BLaER1 treated with 17β-estradiol and CSF1 and Interleukin-3, amounts not matched to agents 10 nM and 100 nM (cell line): ENCODE data around the gene PPP1R14C.
"Not testable (repeated sequence)": the region's sequence is repeated elsewhere in the genome, so short reads cannot be mapped to it uniquely, and the experiment has no call there.

Experiments used
- H3K27ac ChIP-seq, 11 experiments: shearing (Covaris generic); formaldehyde crosslinking; 2 replicates each; pipeline ENCODE4 v1.8.1; 2022
- H3K27me3 ChIP-seq, 11 experiments: shearing (Covaris generic); formaldehyde crosslinking; 2 replicates each; pipeline ENCODE4 v1.8.1; 2022
- H3K36me3 ChIP-seq, 11 experiments: shearing (Covaris generic); formaldehyde crosslinking; 2 replicates each; pipeline ENCODE4 v1.8.1; 2022
- H3K4me1 ChIP-seq, 10 experiments: shearing (Covaris generic); formaldehyde crosslinking; 2 replicates each; pipeline ENCODE4 v1.8.1; 2022
- H3K4me2 ChIP-seq, 11 experiments: shearing (Covaris generic); formaldehyde crosslinking; 2 replicates each; pipeline ENCODE4 v1.8.1; 2022
- H3K4me3 ChIP-seq, 10 experiments: shearing (Covaris generic); formaldehyde crosslinking; 2 replicates each; pipeline ENCODE4 v1.8.1; 2022
- H3K9ac ChIP-seq, 11 experiments: shearing (Covaris generic); formaldehyde crosslinking; 2 replicates each; pipeline ENCODE4 v1.8.1; 2022
- H3K9me3 ChIP-seq, 11 experiments: shearing (Covaris generic); formaldehyde crosslinking; replicated peaks in 1 of 11; 2 replicates each; pipeline ENCODE4 v1.8.1; 2022
- H4K20me1 ChIP-seq, 11 experiments: shearing (Covaris generic); formaldehyde crosslinking; 2 replicates each; pipeline ENCODE4 v1.8.1; 2022
- Cebpa-rat ChIP-seq, 11 experiments: shearing (Covaris generic); IDR thresholded peaks; 2 replicates each; pipeline ENCODE4 v1.8.1; 2022

The PPP1R14C gene

DNA sequence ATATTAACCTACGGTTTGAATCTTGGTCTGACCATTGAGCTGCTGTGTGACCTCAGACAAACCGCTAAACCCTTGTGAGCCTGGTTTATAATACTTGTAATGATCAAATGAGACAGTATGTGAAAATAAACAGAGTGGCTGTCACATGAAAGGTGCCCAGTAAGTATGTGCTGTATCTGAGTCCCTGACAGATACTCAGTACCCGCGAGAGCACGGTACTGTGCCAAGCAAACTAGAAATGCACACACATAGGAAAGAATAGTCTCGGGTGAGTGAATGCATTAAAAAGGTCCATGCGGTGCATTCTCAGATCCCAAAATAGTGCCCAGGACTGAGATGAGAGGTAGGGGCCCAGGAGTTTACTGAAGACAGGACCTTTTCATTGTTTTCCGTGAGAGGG is 93.3 kb downstream of the PPP1R14C start:
- H3K4me3 ChIP-seq, result no peak overlapping the region
- H3K27ac ChIP-seq, result no peak overlapping the region
- peaks cover 13 to 69% (median 59%) of the 10 kb centered on the region in 11 experiments for H3K9me3 ChIP-seq
- peaks cover 28 to 55% (median 49%) of the 10 kb centered on the region in 10 experiments for H3K4me1 ChIP-seq
- no peak overlapping the region for H3K9ac ChIP-seq
- peaks cover 0 to 8% (median 0%) of the 10 kb centered on the region in 11 experiments; a peak in 5 of 22 replicates for H3K36me3 ChIP-seq
- H4K20me1 ChIP-seq, result no peaks in the 10 kb centered on the region
- H3K4me2 ChIP-seq, result peak overlapping the region in 9 of 11 experiments; percentile 72 to 95 (median 87); a peak in 18 of 22 replicates
- no peak for TF ChIP-seq Cebpa-rat (IDR thresholded peaks at IDR 0.05)
- peaks cover 0 to 39% (median 0%) of the 10 kb centered on the region in 11 experiments; a peak in 5 of 22 replicates for H3K27me3 ChIP-seq

DNA sequence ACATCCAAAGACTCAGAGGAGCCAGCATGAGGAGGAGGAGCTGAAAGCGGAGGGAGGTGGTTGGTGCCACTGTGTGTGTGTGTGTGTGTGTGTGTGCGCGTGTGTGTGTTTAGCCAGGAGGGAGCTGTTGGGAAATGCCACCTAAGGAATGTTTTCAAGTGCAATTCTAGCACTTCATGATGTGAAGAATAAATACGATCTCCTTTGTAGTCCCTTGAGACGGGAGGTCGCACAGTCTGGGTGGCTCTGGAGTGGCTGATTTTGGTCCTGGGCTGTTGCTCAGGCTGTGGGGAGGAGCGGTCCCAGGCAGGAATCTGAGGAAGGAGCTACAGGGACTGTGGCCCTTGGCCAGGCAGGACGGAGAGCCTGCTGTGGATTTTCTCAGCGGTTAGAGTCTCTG is 93.7 kb downstream of the PPP1R14C start:
- TF ChIP-seq Cebpa-rat (IDR thresholded peaks at IDR 0.05), result no peak
- no peaks in the 10 kb centered on the region for H4K20me1 ChIP-seq
- H3K27ac ChIP-seq, result no peak overlapping the region; a peak in 1 of 22 replicates
- peak overlapping the region in 9 of 11 experiments; percentile 72 to 95 (median 87); a peak in 19 of 22 replicates for H3K4me2 ChIP-seq
- H3K9ac ChIP-seq, result no peak overlapping the region
- H3K4me1 ChIP-seq, result peaks cover 28 to 55% (median 49%) of the 10 kb centered on the region in 10 experiments
- peaks cover 0 to 8% (median 0%) of the 10 kb centered on the region in 11 experiments; a peak in 5 of 22 replicates for H3K36me3 ChIP-seq
- H3K9me3 ChIP-seq, result peaks cover 13 to 65% (median 56%) of the 10 kb centered on the region in 11 experiments
- H3K4me3 ChIP-seq, result no peak overlapping the region
- peaks cover 0 to 41% (median 0%) of the 10 kb centered on the region in 11 experiments; a peak in 5 of 22 replicates for H3K27me3 ChIP-seq

- no peak for TF ChIP-seq Cebpa-rat (IDR thresholded peaks at IDR 0.05)
- Histone ChIP-seq H3K36me3 (peaks cover 0 to 8% (median 0%) of the 10 kb centered on the region in 11 experiments; a peak in 5 of 22 replicates), H3K4me3 (peak overlapping the region in 2 of 10 experiments; percentile 15 to 37; a peak in 2 of 20 replicates), H3K4me2 (peak overlapping the region; percentile 72 to 95 (median 86)), H3K4me1 (peaks cover 28 to 56% (median 51%) of the 10 kb centered on the region in 10 experiments), H3K9me3 (peaks cover 13 to 57% (median 46%) of the 10 kb centered on the region in 11 experiments), H4K20me1 (no peaks in the 10 kb centered on the region), H3K9ac (peak overlapping the region in 6 of 11 experiments; percentile 47 to 65 (median 58); a peak in 8 of 22 replicates), H3K27me3 (peaks cover 0 to 49% (median 0%) of the 10 kb centered on the region in 11 experiments; a peak in 5 of 22 replicates), H3K27ac (peak overlapping the region in 9 of 11 experiments; percentile 63 to 81 (median 75); a peak in 16 of 22 replicates)
These were observed 94.8 kb downstream of the PPP1R14C start for GRCh38 chr6:150237626-150238025.

DNA sequence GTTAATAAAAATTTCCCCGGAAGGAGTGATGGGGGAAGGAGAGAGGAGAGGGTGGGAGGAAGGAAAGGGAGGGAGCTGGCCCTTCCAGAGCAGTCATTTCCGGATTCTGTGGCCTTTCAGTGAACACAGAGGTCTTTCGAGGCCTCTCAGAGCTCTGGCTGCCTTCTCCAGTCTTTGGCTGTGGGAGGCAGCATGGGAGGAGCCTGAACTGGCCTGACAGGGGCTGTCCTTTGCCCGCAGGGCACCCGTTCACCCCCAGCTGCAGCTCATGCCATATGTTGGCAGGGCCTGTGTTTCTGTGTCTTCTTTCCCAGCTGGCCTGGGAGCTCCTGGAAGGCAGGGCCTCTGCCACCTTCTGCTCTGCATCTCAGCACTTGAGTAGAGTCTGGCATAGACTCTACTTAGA is 95.5 kb downstream of the PPP1R14C start:
- H3K27ac ChIP-seq, result peak overlapping the region in 10 of 11 experiments; percentile 56 to 81 (median 75); a peak in 20 of 22 replicates

DNA sequence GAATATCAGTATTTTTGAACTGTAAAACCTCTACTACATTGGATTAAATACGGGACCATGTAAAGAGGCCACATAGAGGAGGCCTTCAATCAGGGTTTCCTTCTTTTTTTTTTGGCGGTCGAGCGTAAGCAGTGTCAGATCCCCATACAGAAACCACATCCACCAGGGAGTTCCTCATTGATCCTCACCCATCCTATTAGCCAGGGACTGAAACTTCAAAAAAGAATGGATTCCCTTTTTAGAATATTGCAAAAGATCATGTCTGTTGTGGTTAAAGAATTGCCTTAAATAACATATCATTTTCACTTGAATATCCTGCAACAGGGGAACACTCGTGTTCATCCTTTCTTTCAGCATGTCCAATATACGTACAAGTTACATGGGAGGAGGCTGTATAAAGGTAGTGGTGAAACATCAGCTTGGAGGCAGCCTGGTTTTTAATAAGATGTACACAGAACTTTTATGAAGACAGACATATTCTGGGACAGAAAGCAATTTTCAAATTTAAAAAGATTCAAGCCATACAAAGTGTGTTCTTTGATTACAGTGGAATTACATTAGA is 96.1 kb downstream of the PPP1R14C start:
- Histone ChIP-seq H3K4me2 (peak overlapping the region; percentile 72 to 95 (median 86)), H3K27me3 (peaks cover 0 to 53% (median 0%) of the 10 kb centered on the region in 11 experiments; a peak in 5 of 22 replicates), H3K4me3 (peak overlapping the region in 3 of 10 experiments; percentile 3 to 37 (median 3); a peak in 4 of 20 replicates), H3K9ac (peak overlapping the region in 10 of 11 experiments; percentile 8 to 65 (median 59); a peak in 16 of 22 replicates), H3K4me1 (peaks cover 28 to 56% (median 51%) of the 10 kb centered on the region in 10 experiments), H3K36me3 (peaks cover 0 to 4% (median 0%) of the 10 kb centered on the region in 11 experiments; a peak in 4 of 22 replicates), H3K9me3 (peaks cover 13 to 44% (median 34%) of the 10 kb centered on the region in 11 experiments), H3K27ac (peak overlapping the region in 10 of 11 experiments; percentile 56 to 81 (median 75); a peak in 20 of 22 replicates), H4K20me1 (no peaks in the 10 kb centered on the region)
- peak in 8 of 11 experiments; percentile 12 to 87 (median 48); a peak in 11 of 22 replicates for TF ChIP-seq Cebpa-rat (IDR thresholded peaks at IDR 0.05)

More for the DNA sequence above, 95.5 kb downstream of the PPP1R14C start:
- Histone ChIP-seq H3K9ac (peak overlapping the region in 10 of 11 experiments; percentile 8 to 65 (median 59); a peak in 17 of 22 replicates), H4K20me1 (no peaks in the 10 kb centered on the region), H3K36me3 (peaks cover 0 to 8% (median 0%) of the 10 kb centered on the region in 11 experiments; a peak in 5 of 22 replicates), H3K9me3 (peaks cover 13 to 50% (median 40%) of the 10 kb centered on the region in 11 experiments), H3K4me1 (peaks cover 28 to 56% (median 51%) of the 10 kb centered on the region in 10 experiments), H3K4me2 (peak overlapping the region; percentile 72 to 95 (median 86)), H3K27me3 (peaks cover 0 to 49% (median 0%) of the 10 kb centered on the region in 11 experiments; a peak in 5 of 22 replicates), H3K4me3 (peak overlapping the region in 5 of 10 experiments; percentile 3 to 37 (median 24); a peak in 4 of 20 replicates)
- TF ChIP-seq Cebpa-rat (IDR thresholded peaks at IDR 0.05), result no peak

DNA sequence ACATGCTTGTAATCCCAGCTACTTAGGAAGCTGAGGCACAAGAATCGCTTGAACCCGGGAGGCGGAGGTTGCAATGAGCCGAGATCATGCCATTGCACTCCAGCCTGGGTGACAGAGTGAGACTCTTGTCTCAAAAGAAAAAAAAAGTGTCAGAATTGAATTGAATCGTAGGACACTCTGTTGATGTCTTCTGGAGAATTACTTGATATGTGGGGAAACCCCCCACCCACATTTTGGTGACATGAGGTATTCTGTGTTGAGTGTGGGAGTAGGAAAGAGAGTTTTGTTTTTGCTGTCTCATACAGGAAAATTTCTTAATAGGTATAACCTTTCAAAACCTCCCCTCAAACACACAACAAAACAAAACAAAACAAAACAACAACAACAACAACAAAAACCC is 98.9 kb downstream of the PPP1R14C start:
- H3K4me3 ChIP-seq, H4K20me1 ChIP-seq, H3K27ac ChIP-seq, H3K36me3 ChIP-seq, H3K9ac ChIP-seq: not testable (repeated sequence)
- Histone ChIP-seq H3K4me1 (peaks cover 24 to 38% (median 33%) of the 10 kb centered on the region in 10 experiments), H3K27me3 (peaks cover 0 to 45% (median 0%) of the 10 kb centered on the region in 11 experiments; a peak in 5 of 22 replicates), H3K4me2 (0 out of 22 replicates have a peak overlapping the region, but pooled peaks of 1 of the 11 experiments have one; percentile 10), H3K9me3 (peaks cover 7 to 19% (median 13%) of the 10 kb centered on the region in 11 experiments; a peak in 21 of 22 replicates)

GRCh38 chr6:150243620-150244314 is 100.9 kb downstream of the PPP1R14C start:
- Histone ChIP-seq H3K9me3 (peaks cover 20 to 33% (median 27%) of the 10 kb centered on the region in 11 experiments), H3K36me3 (peaks cover 0 to 6% (median 0%) of the 10 kb centered on the region in 11 experiments; a peak in 2 of 22 replicates), H4K20me1 (no peaks in the 10 kb centered on the region), H3K4me1 (peaks cover 9 to 18% (median 13%) of the 10 kb centered on the region in 10 experiments), H3K4me2 (no peak overlapping the region), H3K4me3 (no peak overlapping the region), H3K27ac (no peak overlapping the region), H3K9ac (no peak overlapping the region), H3K27me3 (peaks cover 0 to 33% (median 0%) of the 10 kb centered on the region in 11 experiments; a peak in 3 of 22 replicates)
- TF ChIP-seq Cebpa-rat (IDR thresholded peaks at IDR 0.05), result no peak

- Histone ChIP-seq H3K9me3 (peaks cover 16 to 23% (median 21%) of the 10 kb centered on the region in 11 experiments), H3K27ac (no peak overlapping the region), H3K27me3 (peaks cover 0 to 29% (median 0%) of the 10 kb centered on the region in 11 experiments; a peak in 3 of 22 replicates), H3K9ac (no peak overlapping the region), H3K4me2 (no peak overlapping the region), H3K36me3 (peaks cover 0 to 9% (median 0%) of the 10 kb centered on the region in 11 experiments; a peak in 2 of 22 replicates), H3K4me1 (peaks cover 0 to 6% (median under 1%) of the 10 kb centered on the region in 10 experiments; a peak in 5 of 20 replicates), H3K4me3 (no peak overlapping the region), H4K20me1 (no peaks in the 10 kb centered on the region)
- TF ChIP-seq Cebpa-rat (IDR thresholded peaks at IDR 0.05), result no peak
These were observed 102.5 kb downstream of the PPP1R14C start for GRCh38 chr6:150245148-150245935.
